HCT116 (cell line): ENCODE data around the gene SLC38A2.

Source experiments
- EZH2phosphoT487 ChIP-seq: fragments of 200-600 bp; IDR thresholded peaks from 2 replicates; pipeline ENCODE4 v1.6.1; 2018; ENCODE audit warnings: antibody characterized with exemption, borderline replicate concordance
- POLR2A ChIP-seq: IDR thresholded peaks from 2 replicates; pipeline ENCODE4 v1.7.0; 2011; ENCODE audit warnings: borderline replicate concordance; ENCODE audit not compliant: insufficient read depth, insufficient read length; ENCODE audit errors: extremely low read depth
- TF ChIP-seq, protein P1 (sequence below), 3 experiments: fragments of 200-600 bp in 1 of 3; sonication (generic) in 1 of 3; IDR thresholded peaks in 2 of 3; conservative IDR thresholded peaks in 1 of 3; 2 replicates each; pipeline ENCODE4 v1.5.1; 2012 to 2017; ENCODE audit warnings: low read depth in 2 of 3, low read length in 2 of 3, antibody characterized with exemption in 1 of 3, borderline replicate concordance in 1 of 3, control low read depth in 1 of 3, mild to moderate bottlenecking in 1 of 3, mixed read lengths in 1 of 3, mixed run types in 1 of 3, moderate library complexity in 1 of 3; ENCODE audit not compliant: insufficient read depth in 1 of 3
- TF ChIP-seq, protein P2 (sequence below): IDR thresholded peaks from 2 replicates; pipeline ENCODE4 v1.6.1; 2012
- TF ChIP-seq, protein P3 (sequence below): IDR thresholded peaks from 2 replicates; pipeline ENCODE4 v1.6.1; 2012; ENCODE audit warnings: low read depth

DNA sequence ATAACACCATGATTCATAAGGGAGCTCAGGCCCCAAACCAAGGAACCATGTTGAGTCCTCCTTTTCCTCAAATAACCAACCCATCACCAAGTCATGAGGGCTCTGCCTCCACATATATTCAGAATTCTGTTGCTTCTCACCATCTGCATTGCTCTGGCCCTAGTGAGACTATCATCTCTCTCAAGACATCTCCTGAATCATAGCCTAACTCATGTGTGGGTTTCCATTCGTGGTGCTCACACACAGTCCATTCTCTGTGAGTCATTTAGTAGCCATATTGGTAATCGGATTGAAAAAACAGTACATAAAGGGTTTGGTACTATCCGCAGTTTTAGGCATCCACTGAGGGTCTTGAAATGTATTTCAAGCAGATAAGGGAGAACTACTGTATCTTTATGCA is 5.1 kb upstream of the SLC38A2 start:
- no peak for TF ChIP-seq POLR2A
- TF ChIP-seq, protein P1, sequence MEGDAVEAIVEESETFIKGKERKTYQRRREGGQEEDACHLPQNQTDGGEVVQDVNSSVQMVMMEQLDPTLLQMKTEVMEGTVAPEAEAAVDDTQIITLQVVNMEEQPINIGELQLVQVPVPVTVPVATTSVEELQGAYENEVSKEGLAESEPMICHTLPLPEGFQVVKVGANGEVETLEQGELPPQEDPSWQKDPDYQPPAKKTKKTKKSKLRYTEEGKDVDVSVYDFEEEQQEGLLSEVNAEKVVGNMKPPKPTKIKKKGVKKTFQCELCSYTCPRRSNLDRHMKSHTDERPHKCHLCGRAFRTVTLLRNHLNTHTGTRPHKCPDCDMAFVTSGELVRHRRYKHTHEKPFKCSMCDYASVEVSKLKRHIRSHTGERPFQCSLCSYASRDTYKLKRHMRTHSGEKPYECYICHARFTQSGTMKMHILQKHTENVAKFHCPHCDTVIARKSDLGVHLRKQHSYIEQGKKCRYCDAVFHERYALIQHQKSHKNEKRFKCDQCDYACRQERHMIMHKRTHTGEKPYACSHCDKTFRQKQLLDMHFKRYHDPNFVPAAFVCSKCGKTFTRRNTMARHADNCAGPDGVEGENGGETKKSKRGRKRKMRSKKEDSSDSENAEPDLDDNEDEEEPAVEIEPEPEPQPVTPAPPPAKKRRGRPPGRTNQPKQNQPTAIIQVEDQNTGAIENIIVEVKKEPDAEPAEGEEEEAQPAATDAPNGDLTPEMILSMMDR (IDR thresholded peaks at IDR 0.05 in 2 of 3, conservative IDR thresholded peaks at IDR 0.05 in 1 of 3; ENCODE audit: borderline replicate concordance in 1 of 3, insufficient read depth in 1 of 3, low read depth in 2 of 3, low read length in 2 of 3): no peak
- TF ChIP-seq, protein P2, sequence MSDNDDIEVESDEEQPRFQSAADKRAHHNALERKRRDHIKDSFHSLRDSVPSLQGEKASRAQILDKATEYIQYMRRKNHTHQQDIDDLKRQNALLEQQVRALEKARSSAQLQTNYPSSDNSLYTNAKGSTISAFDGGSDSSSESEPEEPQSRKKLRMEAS: 0 out of 2 replicates have a peak, but pooled peaks have one; percentile 18
- TF ChIP-seq, protein P3, sequence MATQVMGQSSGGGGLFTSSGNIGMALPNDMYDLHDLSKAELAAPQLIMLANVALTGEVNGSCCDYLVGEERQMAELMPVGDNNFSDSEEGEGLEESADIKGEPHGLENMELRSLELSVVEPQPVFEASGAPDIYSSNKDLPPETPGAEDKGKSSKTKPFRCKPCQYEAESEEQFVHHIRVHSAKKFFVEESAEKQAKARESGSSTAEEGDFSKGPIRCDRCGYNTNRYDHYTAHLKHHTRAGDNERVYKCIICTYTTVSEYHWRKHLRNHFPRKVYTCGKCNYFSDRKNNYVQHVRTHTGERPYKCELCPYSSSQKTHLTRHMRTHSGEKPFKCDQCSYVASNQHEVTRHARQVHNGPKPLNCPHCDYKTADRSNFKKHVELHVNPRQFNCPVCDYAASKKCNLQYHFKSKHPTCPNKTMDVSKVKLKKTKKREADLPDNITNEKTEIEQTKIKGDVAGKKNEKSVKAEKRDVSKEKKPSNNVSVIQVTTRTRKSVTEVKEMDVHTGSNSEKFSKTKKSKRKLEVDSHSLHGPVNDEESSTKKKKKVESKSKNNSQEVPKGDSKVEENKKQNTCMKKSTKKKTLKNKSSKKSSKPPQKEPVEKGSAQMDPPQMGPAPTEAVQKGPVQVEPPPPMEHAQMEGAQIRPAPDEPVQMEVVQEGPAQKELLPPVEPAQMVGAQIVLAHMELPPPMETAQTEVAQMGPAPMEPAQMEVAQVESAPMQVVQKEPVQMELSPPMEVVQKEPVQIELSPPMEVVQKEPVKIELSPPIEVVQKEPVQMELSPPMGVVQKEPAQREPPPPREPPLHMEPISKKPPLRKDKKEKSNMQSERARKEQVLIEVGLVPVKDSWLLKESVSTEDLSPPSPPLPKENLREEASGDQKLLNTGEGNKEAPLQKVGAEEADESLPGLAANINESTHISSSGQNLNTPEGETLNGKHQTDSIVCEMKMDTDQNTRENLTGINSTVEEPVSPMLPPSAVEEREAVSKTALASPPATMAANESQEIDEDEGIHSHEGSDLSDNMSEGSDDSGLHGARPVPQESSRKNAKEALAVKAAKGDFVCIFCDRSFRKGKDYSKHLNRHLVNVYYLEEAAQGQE: no peak
- no peak for TF ChIP-seq EZH2phosphoT487
